Cardiac muscle cell (in vitro differentiated cells and primary cell): ENCODE results near the gene ERGIC1. TPM values are rescaled to one million over a fixed set of nuclear protein-coding genes. Genes with fewer than 3 reads are reported as not detected.

Experiments
- DNase-seq, 2 donors: peaks; one replicate each; pipeline versions ENCODE4 v3.0.0 to v3.0.0-alpha.2; 2010 to 2017; ENCODE audit warnings: low read depth in 1 of 2, low spot score in 1 of 2
- H3K27ac ChIP-seq: fragments of 200-600 bp; sonication (generic); 2 replicates; pipeline ENCODE4 v1.5.1; 2016
- H3K27me3 ChIP-seq: fragments of 200-600 bp; sonication (generic); 2 replicates; pipeline ENCODE4 v1.6.0; 2016; ENCODE audit warnings: control low read depth
- H3K36me3 ChIP-seq: fragments of 200-600 bp; sonication (generic); 2 replicates; pipeline ENCODE4 v1.5.1; 2016; ENCODE audit warnings: control low read depth
- H3K4me1 ChIP-seq: fragments of 200-600 bp; sonication (generic); 2 replicates; pipeline ENCODE4 v1.8.1; 2017; ENCODE audit warnings: low read depth, mild to moderate bottlenecking, mixed run types
- H3K4me3 ChIP-seq: fragments of 200-600 bp; sonication (generic); 2 replicates; pipeline ENCODE4 v1.5.1; 2016; ENCODE audit warnings: mild to moderate bottlenecking
- H3K9me3 ChIP-seq: fragments of 200-600 bp; sonication (generic); 2 replicates; pipeline ENCODE4 v1.5.1; 2017; ENCODE audit warnings: low read depth, mild to moderate bottlenecking, control low read depth
- polyA plus RNA-seq: library from polyadenylated mRNA; unstranded; fragments of >200 nt; fragmentation: Nextera tagmentation; extraction: Ambion mirVana; gene quantifications from 2 replicates; pipeline ENCODE4 v1.2.1, GENCODE V29; 2016
- total RNA-seq: library from RNA; depleted of rRNA; stranded (reverse); fragments of >200 nt; gene quantifications from 2 replicates; pipeline ENCODE4 v1.2.3, GENCODE V29; 2016
- TF ChIP-seq, protein P1 (sequence below): IDR thresholded peaks from 2 replicates; pipeline ENCODE4 v1.5.1; 2012; ENCODE audit warnings: low read depth, mild to moderate bottlenecking, low read length

Gene ERGIC1
- total and polyA plus RNA-seq, 2 experiments from 2014 or later: 15.4 to 77.3 TPM

DNA sequence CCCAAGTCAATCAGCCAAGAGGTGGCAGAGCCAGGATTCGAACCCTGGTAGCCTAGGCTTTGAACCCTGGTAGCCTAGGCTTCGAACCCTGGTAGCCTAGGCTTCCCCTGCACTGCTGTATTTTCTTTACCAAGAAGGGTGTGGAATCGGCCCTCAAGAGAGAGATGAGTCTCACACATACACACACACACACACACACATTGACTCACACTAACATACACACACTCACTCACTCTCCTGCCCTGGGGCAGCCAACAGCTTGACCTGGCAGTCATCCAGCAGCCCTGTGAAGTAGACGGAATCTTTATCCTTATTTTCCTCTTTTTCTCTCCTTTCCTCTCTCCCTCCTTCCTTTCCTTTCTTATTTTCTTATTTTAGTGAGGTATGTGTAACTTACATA lies 69.7 kb downstream of the ERGIC1 start:
- Histone ChIP-seq H3K36me3 (no peaks in the 10 kb centered on the region), H3K27ac (no peak overlapping the region), H3K9me3 (no peaks in the 10 kb centered on the region), H3K4me3 (no peak overlapping the region), H3K27me3 (no peaks in the 10 kb centered on the region), H3K4me1 (peaks cover 9% of the 10 kb centered on the region)
- TF ChIP-seq, protein P1, sequence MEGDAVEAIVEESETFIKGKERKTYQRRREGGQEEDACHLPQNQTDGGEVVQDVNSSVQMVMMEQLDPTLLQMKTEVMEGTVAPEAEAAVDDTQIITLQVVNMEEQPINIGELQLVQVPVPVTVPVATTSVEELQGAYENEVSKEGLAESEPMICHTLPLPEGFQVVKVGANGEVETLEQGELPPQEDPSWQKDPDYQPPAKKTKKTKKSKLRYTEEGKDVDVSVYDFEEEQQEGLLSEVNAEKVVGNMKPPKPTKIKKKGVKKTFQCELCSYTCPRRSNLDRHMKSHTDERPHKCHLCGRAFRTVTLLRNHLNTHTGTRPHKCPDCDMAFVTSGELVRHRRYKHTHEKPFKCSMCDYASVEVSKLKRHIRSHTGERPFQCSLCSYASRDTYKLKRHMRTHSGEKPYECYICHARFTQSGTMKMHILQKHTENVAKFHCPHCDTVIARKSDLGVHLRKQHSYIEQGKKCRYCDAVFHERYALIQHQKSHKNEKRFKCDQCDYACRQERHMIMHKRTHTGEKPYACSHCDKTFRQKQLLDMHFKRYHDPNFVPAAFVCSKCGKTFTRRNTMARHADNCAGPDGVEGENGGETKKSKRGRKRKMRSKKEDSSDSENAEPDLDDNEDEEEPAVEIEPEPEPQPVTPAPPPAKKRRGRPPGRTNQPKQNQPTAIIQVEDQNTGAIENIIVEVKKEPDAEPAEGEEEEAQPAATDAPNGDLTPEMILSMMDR: no peak
- peak in 1 of 2 donors; percentile 92 for DNase-seq

DNA sequence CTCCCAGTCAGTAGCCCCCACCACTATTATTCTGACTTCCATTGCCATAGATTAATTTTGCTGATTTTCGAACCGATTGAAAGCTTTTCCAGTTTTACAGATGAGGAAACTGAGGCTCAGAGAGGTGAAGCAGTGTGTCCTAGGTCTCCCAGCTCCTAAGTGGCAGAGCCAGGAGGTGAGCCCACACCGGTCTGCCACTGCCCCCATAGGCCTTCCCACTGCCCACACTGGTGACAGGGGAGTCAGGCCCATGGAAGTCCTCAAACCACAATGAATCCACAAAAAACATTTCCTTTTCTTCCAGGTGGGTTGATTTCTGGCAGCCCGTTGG lies 70.2 kb downstream of the ERGIC1 start:
- TF ChIP-seq, protein P1: no peak
- DNase-seq: no peak
- Histone ChIP-seq H3K36me3 (no peaks in the 10 kb centered on the region), H3K9me3 (no peaks in the 10 kb centered on the region), H3K4me3 (no peak overlapping the region), H3K4me1 (peaks cover 9% of the 10 kb centered on the region), H3K27me3 (no peaks in the 10 kb centered on the region), H3K27ac (peak overlapping the region; percentile 12)

DNA sequence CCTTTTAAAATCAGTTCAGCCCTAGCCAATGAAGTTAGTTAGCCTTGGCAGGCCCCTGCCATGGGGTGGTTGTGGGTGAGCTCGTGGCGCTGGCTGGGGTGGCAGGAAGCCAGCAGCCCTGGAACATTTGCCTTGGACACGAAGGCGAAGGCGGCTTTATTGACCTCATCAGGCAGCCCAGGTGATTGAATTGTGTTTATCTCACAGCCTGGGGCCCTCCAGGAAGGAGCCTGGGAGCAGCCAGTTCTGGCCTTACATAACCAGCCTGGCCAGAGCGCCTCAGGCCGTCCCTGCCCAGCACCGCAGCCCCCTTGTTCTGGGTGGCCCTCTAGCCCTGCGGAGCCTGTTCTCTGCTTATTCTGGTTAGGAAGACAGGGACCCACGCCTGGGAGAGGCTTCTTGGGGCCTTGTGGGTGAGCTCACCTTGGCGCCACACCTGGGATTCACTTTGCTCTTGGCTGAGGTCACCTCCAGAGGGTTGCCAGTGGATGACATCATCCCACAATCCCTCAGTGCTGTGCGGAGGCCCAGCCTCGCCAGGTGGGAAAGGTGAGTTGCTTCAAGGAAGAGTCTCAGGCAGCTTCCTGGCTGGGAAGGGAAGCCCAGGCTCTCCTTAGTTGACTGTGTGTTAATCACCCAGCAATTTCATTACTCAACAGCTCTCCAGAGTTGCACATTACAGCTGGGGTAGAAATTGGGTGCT lies 70.7 kb downstream of the ERGIC1 start:
- H3K27ac ChIP-seq: peak overlapping the region; percentile 12
- TF ChIP-seq, protein P1: no peak
- H3K36me3 ChIP-seq: no peaks in the 10 kb centered on the region
- no peaks in the 10 kb centered on the region for H3K9me3 ChIP-seq
- no peaks in the 10 kb centered on the region for H3K27me3 ChIP-seq
- H3K4me3 ChIP-seq: no peak overlapping the region
- peaks cover 9% of the 10 kb centered on the region for H3K4me1 ChIP-seq
- peak in 1 of 2 donors; percentile 87 for DNase-seq

DNA sequence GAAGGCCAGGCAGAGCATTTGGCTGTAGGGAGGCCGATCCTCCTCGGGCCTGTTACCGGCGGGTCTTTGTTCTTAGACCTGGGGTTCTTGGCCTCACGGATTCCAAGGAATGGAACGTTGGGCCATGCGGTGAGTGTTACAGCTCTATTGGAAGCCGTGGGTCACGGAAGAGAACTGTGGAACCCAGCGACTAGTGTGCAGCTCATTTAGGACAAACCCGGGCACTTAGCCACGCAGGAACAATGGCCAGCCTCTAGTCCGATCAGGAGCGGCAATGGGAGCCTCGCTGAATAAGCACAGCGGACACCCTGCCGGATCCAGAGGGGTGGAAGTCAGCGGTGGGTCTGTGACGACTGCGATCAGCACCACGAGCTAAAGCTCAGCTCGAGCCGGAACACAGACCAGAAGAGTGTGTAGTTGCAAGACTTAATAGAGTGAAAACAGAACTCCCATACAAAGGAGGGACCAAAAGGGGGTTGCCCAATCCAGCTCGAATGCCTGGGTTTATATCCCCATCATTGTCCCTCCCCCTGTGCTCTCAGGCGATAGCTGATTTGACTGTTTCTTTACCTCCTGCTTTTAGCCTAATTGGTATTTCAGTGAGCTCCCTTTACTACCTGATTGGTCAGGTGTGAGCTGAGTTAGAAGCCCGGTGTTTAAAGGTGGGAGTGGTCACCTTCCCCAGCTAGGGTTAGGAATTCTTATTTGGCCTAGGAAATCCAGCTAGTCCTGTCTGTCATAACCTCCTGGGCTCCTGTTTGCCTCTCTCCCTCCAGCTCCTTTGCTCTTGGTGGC lies 71.5 kb downstream of the ERGIC1 start:
- Histone ChIP-seq H3K4me1 (peaks cover 9% of the 10 kb centered on the region), H3K9me3 (no peaks in the 10 kb centered on the region), H3K36me3 (no peaks in the 10 kb centered on the region), H3K27me3 (no peaks in the 10 kb centered on the region), H3K27ac (no peak overlapping the region), H3K4me3 (no peak overlapping the region)
- DNase-seq: no peak
- TF ChIP-seq, protein P1: no peak

DNA sequence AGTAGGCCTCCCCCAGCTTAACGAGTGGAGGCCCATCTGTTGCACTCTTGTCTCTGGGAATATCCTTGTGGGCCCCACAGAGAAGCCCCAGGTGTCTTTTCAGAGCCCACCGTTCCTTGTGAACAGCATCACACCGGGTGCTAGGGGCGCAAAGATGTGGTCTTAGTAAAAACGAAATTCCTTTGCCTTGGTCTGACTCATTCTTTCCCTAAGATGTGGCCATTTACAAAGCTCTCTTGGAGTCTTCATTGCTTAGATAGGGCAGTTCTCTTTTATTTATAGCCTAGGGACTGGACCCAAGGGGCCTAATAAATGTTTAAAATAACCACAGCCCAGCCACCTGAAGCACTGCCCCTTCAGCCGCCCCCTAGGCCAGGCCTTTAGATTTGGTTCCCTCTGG lies 72.4 kb downstream of the ERGIC1 start:
- H3K4me3 ChIP-seq: no peak overlapping the region
- DNase-seq: peak in 1 of 2 donors; percentile 76
- H3K9me3 ChIP-seq: no peaks in the 10 kb centered on the region
- no peaks in the 10 kb centered on the region for H3K27me3 ChIP-seq
- peaks cover 2% of the 10 kb centered on the region for H3K36me3 ChIP-seq
- H3K27ac ChIP-seq: no peak overlapping the region
- TF ChIP-seq, protein P1: no peak
- H3K4me1 ChIP-seq: peaks cover 9% of the 10 kb centered on the region
